Neural progenitor cell (in vitro differentiated cells): Measurements from ENCODE around the gene TMEM200B. TPM values are rescaled to one million over a fixed set of nuclear protein-coding genes. Genes with fewer than 3 reads are reported as not detected.
"Not testable (repeated sequence)": the region's sequence is repeated elsewhere in the genome, so short reads cannot be mapped to it uniquely, and the experiment has no call there.

Experiments
- DNase-seq: peaks from one replicate; pipeline ENCODE4 v3.0.0-alpha.2; 2016; ENCODE audit warnings: low spot score
- H2AFZ ChIP-seq: fragments of 200-600 bp; sonication (generic); replicated peaks from 2 replicates; pipeline ENCODE4 v1.6.1; 2016; ENCODE audit warnings: antibody characterized with exemption
- H3F3A ChIP-seq: fragments of 200-600 bp; sonication (generic); 2 replicates; pipeline ENCODE4 v1.6.1; 2016; ENCODE audit warnings: antibody characterized with exemption, low read depth
- H3K27ac ChIP-seq: fragments of 200-600 bp; sonication (generic); 2 replicates; pipeline ENCODE4 v1.5.1; 2016; ENCODE audit warnings: mild to moderate bottlenecking
- H3K27me3 ChIP-seq: fragments of 200-600 bp; sonication (generic); 2 replicates; pipeline ENCODE4 v1.6.1; 2016; ENCODE audit warnings: mild to moderate bottlenecking, moderate library complexity
- H3K36me3 ChIP-seq: fragments of 200-600 bp; sonication (generic); 2 replicates; pipeline ENCODE4 v1.5.1; 2016
- H3K4me1 ChIP-seq: fragments of 200-600 bp; sonication (generic); 2 replicates; pipeline ENCODE4 v1.6.1; 2016; ENCODE audit warnings: mixed run types
- H3K4me2 ChIP-seq: fragments of 200-600 bp; sonication (generic); 2 replicates; pipeline ENCODE4 v1.6.1; 2016
- H3K4me3 ChIP-seq: fragments of 200-600 bp; sonication (generic); 2 replicates; pipeline ENCODE4 v1.5.1; 2016
- H3K79me2 ChIP-seq: fragments of 200-600 bp; sonication (generic); 2 replicates; pipeline ENCODE4 v1.6.1; 2016; ENCODE audit warnings: low read depth
- H3K9ac ChIP-seq: fragments of 200-600 bp; sonication (generic); 2 replicates; pipeline ENCODE4 v1.6.1; 2016
- H3K9me3 ChIP-seq: fragments of 200-600 bp; sonication (generic); 2 replicates; pipeline ENCODE4 v1.5.1; 2016; ENCODE audit warnings: low read depth
- H4K20me1 ChIP-seq: fragments of 200-600 bp; sonication (generic); 2 replicates; pipeline ENCODE4 v1.6.1; 2016; ENCODE audit warnings: low read depth
- H3K27ac Mint-ChIP-seq: 3 replicates; pipeline ENCODE4 v1.8.0; 2021; ENCODE audit warnings: mixed read lengths
- H3K27me3 Mint-ChIP-seq: 2 replicates; pipeline ENCODE4 v1.8.0; 2022; ENCODE audit warnings: low read depth, mild to moderate bottlenecking, inconsistent platforms, moderate library complexity, mixed read lengths; ENCODE audit not compliant: insufficient read depth
- H3K36me3 Mint-ChIP-seq: 3 replicates; pipeline ENCODE4 v1.8.0; 2021; ENCODE audit warnings: mixed read lengths
- H3K4me1 Mint-ChIP-seq: 3 replicates; pipeline ENCODE4 v1.8.0; 2021; ENCODE audit warnings: mixed read lengths
- H3K4me3 Mint-ChIP-seq: 3 replicates; pipeline ENCODE4 v1.8.0; 2021; ENCODE audit warnings: mild to moderate bottlenecking, moderate library complexity, mixed read lengths
- H3K9me3 Mint-ChIP-seq: 3 replicates; pipeline ENCODE4 v1.8.0; 2020; ENCODE audit warnings: mixed read lengths
- CTCF ChIP-seq: fragments of 200-600 bp; sonication (generic); IDR thresholded peaks from 2 replicates; pipeline ENCODE4 v1.5.1; 2017; ENCODE audit warnings: antibody characterized with exemption, mild to moderate bottlenecking
- EZH2 ChIP-seq: fragments of 200-600 bp; sonication (generic); IDR thresholded peaks from 2 replicates; pipeline ENCODE4 v1.6.1; 2017; ENCODE audit warnings: antibody characterized with exemption, mild to moderate bottlenecking, moderate library complexity
- EZH2phosphoT487 ChIP-seq: fragments of 200-600 bp; sonication (generic); IDR thresholded peaks from 2 replicates; pipeline ENCODE4 v1.6.1; 2017; ENCODE audit warnings: antibody characterized with exemption
- total RNA-seq: library from RNA; depleted of rRNA; stranded (reverse); fragments of >200 nt; gene quantifications from 2 replicates; pipeline ENCODE4 v1.2.3, GENCODE V29; 2015; ENCODE audit warnings: low replicate concordance

Gene TMEM200B
- total RNA-seq, 1 donor from 2014 or later: 0.56 TPM

- no peak overlapping the region for H3K4me2 ChIP-seq
- no peaks in the 10 kb centered on the region for H3K27me3 ChIP-seq
- Mint-ChIP-seq H3K27ac (peak overlapping the region; percentile 46), H3K27me3 (peaks cover 2% of the 10 kb centered on the region), H3K36me3 (no peaks in the 10 kb centered on the region), H3K4me1 (peaks cover 17% of the 10 kb centered on the region), H3K9me3 (no peaks in the 10 kb centered on the region), H3K4me3 (no peak overlapping the region)
- no peaks in the 10 kb centered on the region for H4K20me1 ChIP-seq
- H3K9ac ChIP-seq: no peak overlapping the region
- H3K36me3 ChIP-seq: no peaks in the 10 kb centered on the region
- H3K9me3 ChIP-seq: no peaks in the 10 kb centered on the region
- H3K27ac ChIP-seq: no peak overlapping the region
- no peaks in the 10 kb centered on the region for H3K79me2 ChIP-seq
- no peaks in the 10 kb centered on the region for H3F3A ChIP-seq
- no peak overlapping the region for H2AFZ ChIP-seq
- H3K4me1 ChIP-seq: no peaks in the 10 kb centered on the region
- TF ChIP-seq CTCF: no peak
- no peak for TF ChIP-seq EZH2phosphoT487
- no peak for TF ChIP-seq EZH2
- no peak for DNase-seq
- no peak overlapping the region for H3K4me3 ChIP-seq
These were observed 10.4 kb upstream of the TMEM200B start for GRCh38 chr1:29133861-29134694.

- H3F3A ChIP-seq, H3K9ac ChIP-seq: not testable (repeated sequence)
These were observed 7.4 kb upstream of the TMEM200B start for GRCh38 chr1:29131056-29131455.

GRCh38 chr1:29129916-29130315, 6.2 kb upstream of the TMEM200B start:
- H3K9ac ChIP-seq: no peak overlapping the region
- H3K27me3 ChIP-seq: peaks cover 12% of the 10 kb centered on the region
- no peaks in the 10 kb centered on the region for H4K20me1 ChIP-seq
- H3K4me2 ChIP-seq: no peak overlapping the region
- H3K9me3 Mint-ChIP-seq: no peaks in the 10 kb centered on the region
- H3K79me2 ChIP-seq: no peaks in the 10 kb centered on the region
- H3F3A ChIP-seq: peaks cover 10% of the 10 kb centered on the region
- DNase-seq: no peak
- no peaks in the 10 kb centered on the region for H3K36me3 Mint-ChIP-seq
- H3K4me3 Mint-ChIP-seq: no peak overlapping the region
- H3K36me3 ChIP-seq: no peaks in the 10 kb centered on the region
- no peak overlapping the region for H2AFZ ChIP-seq
- peaks cover 17% of the 10 kb centered on the region for H3K4me1 Mint-ChIP-seq
- H3K4me1 ChIP-seq: peaks cover 3% of the 10 kb centered on the region
- H3K27ac Mint-ChIP-seq: no peak overlapping the region
- H3K9me3 ChIP-seq: no peaks in the 10 kb centered on the region
- H3K27me3 Mint-ChIP-seq: peaks cover 9% of the 10 kb centered on the region
- TF ChIP-seq CTCF (no peak), EZH2 (no peak), EZH2phosphoT487 (no peak)
- no peak overlapping the region for H3K27ac ChIP-seq
- no peak overlapping the region for H3K4me3 ChIP-seq

More at GRCh38 chr1:29131056-29131455, 7.4 kb upstream of the TMEM200B start:
- peaks cover 13% of the 10 kb centered on the region for H3K4me1 Mint-ChIP-seq
- H3K27ac Mint-ChIP-seq, H3K36me3 Mint-ChIP-seq, H3K27me3 Mint-ChIP-seq, H2AFZ ChIP-seq, H4K20me1 ChIP-seq, H3K27ac ChIP-seq, H3K79me2 ChIP-seq, H3K27me3 ChIP-seq, H3K9me3 ChIP-seq, H3K4me3 ChIP-seq, H3K4me2 ChIP-seq, H3K9me3 Mint-ChIP-seq, H3K4me1 ChIP-seq, DNase-seq, H3K4me3 Mint-ChIP-seq, H3K36me3 ChIP-seq: not testable (repeated sequence)

GRCh38 chr1:29128739-29129138, 5.0 kb upstream of the TMEM200B start:
- Mint-ChIP-seq H3K4me3 (no peak overlapping the region), H3K27me3 (peaks cover 9% of the 10 kb centered on the region), H3K36me3 (no peaks in the 10 kb centered on the region), H3K27ac (no peak overlapping the region), H3K4me1 (peaks cover 17% of the 10 kb centered on the region), H3K9me3 (no peaks in the 10 kb centered on the region)
- H3K27me3 ChIP-seq: peaks cover 24% of the 10 kb centered on the region
- TF ChIP-seq CTCF (no peak), EZH2phosphoT487 (no peak), EZH2 (no peak)
- no peak overlapping the region for H3K27ac ChIP-seq
- no peaks in the 10 kb centered on the region for H3K9me3 ChIP-seq
- no peak overlapping the region for H3K4me2 ChIP-seq
- DNase-seq: no peak
- H3K36me3 ChIP-seq: no peaks in the 10 kb centered on the region
- peaks cover 11% of the 10 kb centered on the region for H3F3A ChIP-seq
- H3K79me2 ChIP-seq: no peaks in the 10 kb centered on the region
- H3K4me1 ChIP-seq: peaks cover 5% of the 10 kb centered on the region
- H3K4me3 ChIP-seq: no peak overlapping the region
- no peak overlapping the region for H2AFZ ChIP-seq
- no peaks in the 10 kb centered on the region for H4K20me1 ChIP-seq
- H3K9ac ChIP-seq: no peak overlapping the region
